HG02852 (cell line): ENCODE data around the gene MATK.
"Not testable (repeated sequence)": the region's sequence is repeated elsewhere in the genome, so short reads cannot be mapped to it uniquely, and the experiment has no call there.

Experiments
- ATAC-seq: cut with Tn5 transposase; IDR thresholded peaks from one replicate; pipeline ENCODE4 v1.9.1; 2021; ENCODE audit warnings: mild to moderate bottlenecking, moderate library complexity; ENCODE audit not compliant: unreplicated experiment

MATK gene

GRCh38 chr19:3773814-3774515 is 12.2 kb downstream of the MATK start:
- no peak for ATAC-seq

- no peak for ATAC-seq
Measured at GRCh38 chr19:3771906-3772455, 14.2 kb downstream of the MATK start, which contains the start of gene RAX2. Gene RAX2 (minus strand): TSS chr19:3772228. CDS start chr19:3771742, 486 bp downstream.

- no peak for ATAC-seq
Measured at GRCh38 chr19:3771000-3771905, 14.9 kb downstream of the MATK start.

DNA sequence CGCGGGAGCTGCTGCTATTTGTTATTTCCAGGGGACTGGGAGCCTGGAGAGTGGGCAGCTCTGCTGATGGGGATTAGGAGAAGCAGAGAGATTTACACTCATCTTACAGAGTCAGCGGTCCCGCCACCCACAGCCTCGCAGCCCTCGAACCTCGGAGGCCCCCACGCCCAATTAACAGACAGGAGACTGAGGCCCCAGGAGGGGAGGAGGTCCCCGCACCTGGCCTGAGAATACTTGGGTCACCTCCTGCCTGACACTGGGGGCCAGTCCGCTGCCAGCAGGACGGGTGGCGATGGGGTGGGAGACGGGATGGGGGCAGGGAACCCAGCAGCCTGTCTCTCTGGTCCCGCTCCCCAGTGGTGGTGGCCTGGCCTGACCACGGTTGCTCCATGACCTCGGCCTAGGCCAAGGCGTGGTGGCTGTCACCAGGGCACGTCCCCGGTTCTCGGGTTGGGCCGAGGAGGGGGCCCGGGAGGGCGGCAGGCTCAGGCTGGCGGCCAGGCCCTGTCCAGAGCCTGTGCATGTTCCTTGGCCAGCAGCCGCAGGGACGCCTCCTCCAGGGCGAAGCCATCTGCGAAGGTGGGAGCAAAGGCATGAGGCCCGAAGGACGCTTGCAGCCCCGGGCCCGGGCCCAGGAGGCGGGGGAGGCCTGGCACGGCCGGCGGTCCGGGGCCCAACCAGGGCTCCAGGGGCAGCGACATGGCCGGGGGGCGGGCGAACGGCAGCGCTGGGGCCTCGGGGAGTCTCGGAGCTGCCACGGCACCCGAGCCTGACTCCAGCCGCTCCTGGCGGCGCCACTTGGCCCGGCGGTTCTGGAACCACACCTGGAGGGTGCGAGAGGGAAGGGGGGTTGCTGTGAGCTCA is 15.8 kb downstream of the MATK start:
- ATAC-seq, result no peak

DNA sequence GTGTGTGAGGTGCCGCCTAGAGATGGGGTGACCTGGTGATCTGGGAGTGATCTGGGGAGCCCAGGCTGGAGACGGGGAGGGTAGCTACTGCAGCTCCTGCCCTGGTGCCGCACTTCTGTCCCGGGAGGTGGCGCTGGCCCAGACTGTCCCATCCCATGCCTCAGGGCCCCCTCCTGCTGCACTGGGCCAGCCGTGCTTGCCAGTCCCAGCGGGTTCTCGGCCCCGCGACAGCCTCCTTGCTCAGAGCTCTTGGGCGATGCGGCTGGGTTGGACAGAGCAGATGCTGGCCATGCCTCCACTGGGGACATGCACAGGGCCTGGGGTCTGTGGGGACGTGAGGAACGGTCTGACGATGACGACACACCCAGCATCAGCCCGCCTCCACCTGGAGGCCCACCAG is 16.7 kb downstream of the MATK start:
- no peak for ATAC-seq

DNA sequence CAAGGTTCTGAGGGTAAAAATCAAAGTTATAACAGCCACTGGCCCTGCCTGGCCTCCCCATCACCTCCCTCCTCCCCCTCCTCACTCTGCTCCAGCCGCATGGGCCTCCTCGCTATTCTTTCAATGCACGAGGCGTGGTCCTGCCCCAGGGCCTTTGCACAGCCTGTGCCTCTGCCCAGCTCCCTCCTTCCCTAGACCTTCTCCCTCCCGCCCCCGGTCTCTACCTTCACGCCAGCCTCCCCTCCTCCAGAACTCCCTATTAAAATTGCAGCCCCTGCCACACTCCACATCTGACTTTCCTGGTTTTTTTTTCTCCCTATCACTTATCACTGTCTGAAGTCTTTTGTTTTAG is 17.5 kb downstream of the MATK start:
- no peak for ATAC-seq

GRCh38 chr19:3768015-3768747 is 18.0 kb downstream of the MATK start:
- ATAC-seq, result no peak

DNA sequence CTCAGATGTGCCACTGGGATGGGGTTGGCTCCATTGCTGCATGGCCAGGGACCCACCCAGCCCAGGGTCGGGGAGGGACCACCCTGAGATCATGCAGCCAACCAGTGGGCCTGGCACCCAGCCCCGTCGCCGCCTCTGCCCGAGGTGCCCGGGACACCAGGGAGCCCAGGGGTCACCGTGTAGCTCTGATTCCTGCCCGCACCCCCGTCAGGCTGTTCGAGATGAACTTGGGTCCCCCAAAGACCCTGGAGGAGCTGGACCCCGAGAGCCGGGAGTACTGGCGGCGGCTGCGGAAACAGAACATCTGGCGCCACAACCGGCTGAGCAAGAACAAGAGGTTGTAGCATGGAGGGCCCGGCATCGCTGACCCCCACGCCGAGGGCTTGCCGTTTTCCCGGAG is 19.1 kb downstream of the MATK start:
- ATAC-seq, result no peak

DNA sequence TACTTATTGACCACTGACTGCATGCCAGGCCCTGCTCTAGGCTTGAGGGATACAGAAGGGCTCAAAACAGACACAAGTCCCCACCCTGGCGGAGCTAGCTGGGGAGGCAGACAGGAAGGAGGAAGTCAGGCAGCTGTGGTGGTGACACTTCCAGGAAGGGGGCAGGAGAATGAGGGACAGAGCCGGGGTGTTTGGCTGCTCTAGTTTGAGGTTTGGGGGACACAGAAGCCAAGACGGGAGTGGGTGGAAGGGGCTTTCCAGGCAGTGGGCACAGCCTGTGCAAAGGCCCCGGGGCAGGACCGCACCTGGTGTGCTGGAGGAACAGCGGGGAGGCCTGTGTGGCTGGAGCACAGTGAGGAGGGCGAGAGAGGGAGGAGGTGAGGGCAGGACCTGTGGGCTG is 19.7 kb downstream of the MATK start:
- ATAC-seq, result no peak

DNA sequence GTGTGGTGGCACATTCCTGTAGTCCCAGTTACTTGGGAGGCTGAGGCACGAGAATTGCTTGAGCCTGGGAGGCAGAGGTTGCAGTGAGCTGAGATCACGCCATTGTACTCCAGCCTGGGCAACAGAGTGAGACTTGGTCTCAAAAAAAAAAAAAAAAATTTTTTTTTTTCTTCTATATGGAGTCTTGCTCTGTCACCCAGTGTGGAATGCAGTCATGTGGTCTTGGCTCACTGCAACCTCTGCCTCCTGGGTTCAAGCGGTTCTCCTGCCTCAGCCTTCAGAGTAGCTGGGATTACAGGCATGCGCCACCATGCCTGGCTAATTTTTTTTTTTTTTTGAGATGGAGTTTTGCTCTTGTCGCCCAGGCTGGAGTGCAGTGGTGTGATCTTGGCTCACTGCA is 20.4 kb downstream of the MATK start:
- ATAC-seq, result not testable (repeated sequence)

DNA sequence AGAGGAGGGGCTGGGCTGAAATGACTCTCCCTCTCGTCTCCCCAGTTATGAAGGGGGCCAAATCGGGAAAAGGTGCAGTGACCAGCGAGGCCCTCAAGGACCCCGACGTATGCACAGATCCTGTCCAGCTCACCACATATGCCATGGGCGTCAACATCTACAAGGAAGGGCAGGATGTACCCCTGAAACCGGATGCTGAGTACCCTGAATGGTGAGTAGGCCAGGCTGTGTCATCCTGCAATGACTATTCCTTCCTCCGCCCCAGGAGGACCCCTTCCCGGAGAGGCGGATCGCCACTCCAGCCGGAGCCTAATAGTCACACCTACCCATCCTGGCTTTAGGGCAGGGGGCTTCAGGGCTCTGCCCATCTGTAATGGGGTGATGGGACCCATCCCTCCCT is 21.1 kb downstream of the MATK start:
- ATAC-seq, result no peak

GRCh38 chr19:3762501-3763459 is 23.4 kb downstream of the MATK start, which contains the start of gene MRPL54:
Gene MRPL54 (plus strand): TSS chr19:3762682. CDS start chr19:3762701, 19 bp downstream.
- ATAC-seq, result peak; percentile 75

GRCh38 chr19:3762130-3762473 is 24.1 kb downstream of the MATK start:
- ATAC-seq, result no peak

GRCh38 chr19:3761382-3762129 is 24.6 kb downstream of the MATK start, which contains the start of gene APBA3:
Gene APBA3 (minus strand): TSS chr19:3761692. CDS start chr19:3760264, 1,428 bp downstream.
- ATAC-seq, result no peak

GRCh38 chr19:3760871-3761361 is 25.3 kb downstream of the MATK start:
- no peak for ATAC-seq

- no peak for ATAC-seq
Measured at GRCh38 chr19:3759482-3760254, 26.5 kb downstream of the MATK start.

GRCh38 chr19:3758297-3758696 is 27.9 kb downstream of the MATK start:
- not testable (repeated sequence) for ATAC-seq
